Uterus (tissue), 2 donors: ENCODE measurements around the gene PKP4.

Experiments
- CTCF ChIP-seq, 4 experiments: fragments of 200-600 bp in 2 of 4; fragments of 450-650 bp in 2 of 4; sonication (generic) in 2 of 4; IDR thresholded peaks; one replicate each; pipeline ENCODE4 v1.5.1; 2016 to 2019; ENCODE audit warnings: antibody characterized with exemption in 4 of 4, mild to moderate bottlenecking in 2 of 4, moderate library complexity in 1 of 4
- POLR2A ChIP-seq, 2 donors: fragments of 450-650 bp; IDR thresholded peaks; one replicate each; pipeline ENCODE4 v1.6.1; 2016; ENCODE audit warnings: antibody characterized with exemption in 2 of 2, mild to moderate bottlenecking in 1 of 2, moderate library complexity in 1 of 2

- TF ChIP-seq CTCF (IDR thresholded peaks at IDR 0.05) (no peak), POLR2A (IDR thresholded peaks at IDR 0.05) (no peak)
These were observed 34.3 kb downstream of the PKP4 start for GRCh38 chr2:158491072-158491471.
